Suprapubic skin (tissue), 4 donors: ENCODE measurements around the gene LDHAL6A. TPM values are rescaled to one million over a fixed set of nuclear protein-coding genes. Genes with fewer than 3 reads are reported as not detected.

Experiments
- DNase-seq, 2 donors: peaks; one replicate each; pipeline ENCODE4 v3.0.0-alpha.2; 2019; ENCODE audit warnings: low spot score in 2 of 2
- H3K27ac ChIP-seq: fragments of 200-600 bp; sonication (generic); one replicate; pipeline ENCODE4 v1.5.1; 2019
- H3K27me3 ChIP-seq: fragments of 200-600 bp; sonication (generic); one replicate; pipeline ENCODE4 v1.5.1; 2019
- H3K36me3 ChIP-seq: fragments of 200-600 bp; sonication (generic); one replicate; pipeline ENCODE4 v1.5.1; 2019
- H3K4me1 ChIP-seq: fragments of 200-600 bp; sonication (generic); one replicate; pipeline ENCODE4 v1.5.1; 2019
- H3K4me3 ChIP-seq: fragments of 200-600 bp; sonication (generic); one replicate; pipeline ENCODE4 v1.5.1; 2019; ENCODE audit warnings: mild to moderate bottlenecking
- H3K9me3 ChIP-seq: fragments of 200-600 bp; sonication (generic); one replicate; pipeline ENCODE4 v1.5.1; 2019
- CTCF ChIP-seq, 2 donors: fragments of 200-600 bp in 1 of 2; fragments of 450-650 bp in 1 of 2; sonication (generic) in 1 of 2; IDR thresholded peaks; one replicate each; pipeline ENCODE4 v1.5.1; 2016 to 2019; ENCODE audit warnings: antibody characterized with exemption in 2 of 2, mild to moderate bottlenecking in 1 of 2, moderate library complexity in 1 of 2
- EP300 ChIP-seq: sonication (generic); formaldehyde crosslinking; IDR thresholded peaks from one replicate; pipeline ENCODE4 v1.6.1; 2017; ENCODE audit warnings: antibody characterized with exemption
- POLR2A ChIP-seq, 2 donors: fragments of 450-650 bp; IDR thresholded peaks; one replicate each; pipeline ENCODE4 v1.6.1; 2017; ENCODE audit warnings: antibody characterized with exemption in 2 of 2, mild to moderate bottlenecking in 2 of 2, moderate library complexity in 2 of 2
- POLR2AphosphoS5 ChIP-seq, 3 donors: sonication (generic); formaldehyde crosslinking; IDR thresholded peaks; one replicate each; pipeline ENCODE4 v1.6.1; 2017; ENCODE audit warnings: antibody characterized with exemption in 3 of 3
- WGBS: methylation state at CpG from one replicate; pipeline ENCODE4 v1.1.5; 2018; 5-methylcytosine and 5-hydroxymethylcytosine counted together
- total RNA-seq, 4 donors: library from RNA; depleted of rRNA; stranded (reverse); fragments of >200 nt; gene quantifications; one replicate each; pipeline ENCODE4 v1.1.0, GENCODE V29; 2016

The LDHAL6A gene
- total RNA-seq, 4 donors from 2014 or later, result not detected

- TF ChIP-seq EP300, result no peak
- no peak for TF ChIP-seq CTCF (IDR thresholded peaks at IDR 0.05)
- no peak for TF ChIP-seq POLR2A (IDR thresholded peaks at IDR 0.05)
- TF ChIP-seq POLR2AphosphoS5 (IDR thresholded peaks at IDR 0.05), result no peak
- DNase-seq, result no peak
- no peak overlapping the region for H3K27ac ChIP-seq
- WGBS, result 76% methylated on average over 3 of the region's 3 CpGs
- H3K9me3 ChIP-seq, result no peaks in the 10 kb centered on the region
- H3K36me3 ChIP-seq, result peaks cover 10% of the 10 kb centered on the region
- no peak overlapping the region for H3K4me3 ChIP-seq
- peaks cover 27% of the 10 kb centered on the region for H3K4me1 ChIP-seq
- H3K27me3 ChIP-seq, result no peaks in the 10 kb centered on the region
Observed at GRCh38 chr11:18523084-18523483, 67.4 kb downstream of the LDHAL6A start.

GRCh38 chr11:18524248-18524647 lies 68.6 kb downstream of the LDHAL6A start:
- Histone ChIP-seq H3K4me1 (peaks cover 27% of the 10 kb centered on the region), H3K4me3 (no peak overlapping the region), H3K36me3 (no peaks in the 10 kb centered on the region), H3K9me3 (no peaks in the 10 kb centered on the region), H3K27ac (no peak overlapping the region), H3K27me3 (no peaks in the 10 kb centered on the region)
- 94% methylated on average over 1 of the region's 1 CpG for WGBS
- no peak for DNase-seq
- TF ChIP-seq POLR2AphosphoS5 (IDR thresholded peaks at IDR 0.05), result no peak
- no peak for TF ChIP-seq EP300
- no peak for TF ChIP-seq CTCF (IDR thresholded peaks at IDR 0.05)
- no peak for TF ChIP-seq POLR2A (IDR thresholded peaks at IDR 0.05)

GRCh38 chr11:18526130-18526520 lies 70.5 kb downstream of the LDHAL6A start:
- H3K27me3 ChIP-seq, result no peaks in the 10 kb centered on the region
- no peaks in the 10 kb centered on the region for H3K9me3 ChIP-seq
- DNase-seq, result no peak
- peak overlapping the region; percentile 94 for H3K27ac ChIP-seq
- under 1% methylated on average over 8 of the region's 8 CpGs for WGBS
- H3K4me3 ChIP-seq, result peak overlapping the region; percentile 89
- no peaks in the 10 kb centered on the region for H3K36me3 ChIP-seq
- TF ChIP-seq EP300 (no peak), POLR2AphosphoS5 (IDR thresholded peaks at IDR 0.05) (no peak), POLR2A (IDR thresholded peaks at IDR 0.05) (no peak), CTCF (IDR thresholded peaks at IDR 0.05) (no peak)
- peaks cover 27% of the 10 kb centered on the region for H3K4me1 ChIP-seq

GRCh38 chr11:18526521-18527296 lies 71.1 kb downstream of the LDHAL6A start, which contains the start of gene TSG101:
Gene TSG101 (minus strand): TSS chr11:18526942. CDS start chr11:18526816, 126 bp downstream.
- DNase-seq, result peak; percentile 97

More at GRCh38 chr11:18526521-18527296, 71.1 kb downstream of the LDHAL6A start, which contains the start of gene TSG101:
- no peaks in the 10 kb centered on the region for H3K27me3 ChIP-seq
- no peaks in the 10 kb centered on the region for H3K9me3 ChIP-seq
- TF ChIP-seq POLR2AphosphoS5 (IDR thresholded peaks at IDR 0.05) (peak; percentile 73 to 85 (median 82)), EP300 (no peak), CTCF (IDR thresholded peaks at IDR 0.05) (no peak), POLR2A (IDR thresholded peaks at IDR 0.05) (peak; percentile 32 to 86)
- H3K4me3 ChIP-seq, result peak within 1 kb of the TSS; percentile 89
- H3K36me3 ChIP-seq, result no peaks in the 10 kb centered on the region
- WGBS, result under 1% methylated on average over 27 of the region's 57 CpGs
- peaks cover 27% of the 10 kb centered on the region for H3K4me1 ChIP-seq
- peak within 1 kb of the TSS; percentile 94 for H3K27ac ChIP-seq
